Measurements from ENCODE around the gene PADI1.
"Not testable (repeated sequence)": the region's sequence is repeated elsewhere in the genome, so short reads cannot be mapped to it uniquely, and the experiment has no call there.

The PADI1 gene

DNA sequence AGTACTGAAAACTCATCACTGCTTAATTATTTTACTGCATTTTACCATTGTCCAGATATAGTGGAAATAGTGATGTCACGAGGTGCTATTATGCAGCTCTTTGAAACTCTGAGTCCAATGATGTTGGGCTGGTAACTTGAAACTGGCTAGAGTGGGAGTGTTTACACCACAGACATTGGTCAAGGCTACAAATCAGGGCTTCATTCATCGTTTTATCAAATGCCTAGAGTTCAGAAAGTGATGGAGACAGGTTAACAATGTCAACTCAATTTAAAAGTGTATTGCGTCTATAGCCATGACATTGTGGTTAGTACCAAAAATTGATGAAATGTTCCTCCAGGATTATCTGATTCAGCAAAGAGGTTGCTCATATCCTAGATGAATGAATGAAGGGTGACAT, 12.7 kb downstream of the PADI1 start:
- no peak for DNase-seq (ENCODE audit: low read depth in 2 of 2)

DNA sequence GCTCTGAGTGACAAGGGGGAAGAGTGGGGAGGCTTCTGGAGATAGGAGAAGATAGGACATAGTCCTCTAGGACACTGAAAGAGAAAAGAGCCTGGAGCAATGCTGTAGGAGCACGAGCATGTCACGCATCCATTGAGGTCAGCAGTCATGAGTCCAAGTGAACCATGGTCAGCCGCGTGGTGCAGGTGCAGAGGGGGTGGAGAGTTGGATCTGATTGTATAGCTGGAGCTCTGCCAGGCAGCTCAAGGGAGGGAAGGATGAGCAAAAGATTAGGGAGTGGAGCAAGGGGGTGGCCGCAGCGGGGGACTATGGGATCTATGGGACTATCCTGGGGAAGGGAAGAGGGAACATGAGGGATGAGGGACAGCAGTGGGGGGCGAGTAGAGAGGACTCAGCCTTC, 14.0 kb downstream of the PADI1 start:
- no peak for DNase-seq (ENCODE audit: low read depth in 2 of 2)

DNA sequence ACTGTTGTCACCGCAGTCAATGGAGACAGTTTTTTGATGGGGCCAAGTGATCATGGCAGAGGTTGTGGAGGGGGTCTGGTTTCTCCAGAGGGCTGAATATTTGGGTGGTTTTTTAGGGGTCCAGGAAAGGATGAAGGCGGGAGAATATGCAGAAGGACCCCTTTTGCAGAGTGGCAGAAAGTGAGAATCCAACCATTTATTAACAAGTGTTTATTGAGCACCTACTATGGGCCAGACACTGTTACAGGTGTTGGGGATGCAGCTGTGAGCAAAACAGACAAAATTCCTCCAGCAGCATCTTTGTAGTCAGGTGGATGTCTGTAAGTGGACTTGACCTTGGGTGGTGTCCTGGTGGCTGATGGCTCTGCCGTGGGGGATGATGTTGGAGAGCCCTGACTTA, 15.4 kb downstream of the PADI1 start:
- DNase-seq (ENCODE audit: low read depth in 2 of 2), result no peak

DNA sequence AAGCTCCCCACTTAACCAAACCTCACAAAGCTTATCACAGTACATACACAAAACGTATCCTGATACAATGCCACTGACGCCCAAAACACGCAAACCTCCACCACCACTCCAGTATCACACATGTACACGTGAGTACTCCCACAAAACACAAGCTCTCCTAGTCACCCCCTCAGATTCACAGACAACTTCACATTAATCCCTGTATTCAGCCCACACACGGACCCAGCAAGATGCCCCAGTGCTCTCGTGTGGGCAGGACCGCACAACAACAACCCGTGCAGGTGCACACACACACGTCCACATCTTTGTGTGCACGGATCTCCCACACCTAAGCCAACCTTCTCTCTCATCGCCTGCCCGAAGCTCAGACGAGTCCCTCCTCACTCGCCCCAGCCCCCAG, 17.6 kb downstream of the PADI1 start:
- no peak for DNase-seq (ENCODE audit: low read depth in 2 of 2)

DNA sequence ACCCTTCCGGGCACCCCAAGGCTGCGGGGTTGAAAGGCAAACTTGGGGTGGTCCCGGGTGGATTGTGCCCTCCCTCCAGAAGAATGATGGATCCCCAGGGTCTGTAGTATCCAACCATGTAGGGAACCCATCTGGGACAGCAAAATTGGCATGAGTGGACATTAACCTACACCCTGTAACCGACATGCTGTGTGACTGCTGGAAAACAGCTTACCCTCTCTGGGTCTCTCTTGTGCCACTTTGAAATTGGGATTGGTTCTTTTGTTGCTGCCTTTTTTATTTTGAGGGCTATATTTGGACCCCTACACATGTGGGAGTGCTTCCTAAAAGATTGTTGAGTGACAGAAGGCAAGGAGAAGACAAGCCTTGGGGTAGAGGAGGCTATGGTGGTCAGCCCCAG, 19.5 kb downstream of the PADI1 start:
- DNase-seq (ENCODE audit: low read depth in 2 of 2), result no peak

DNA sequence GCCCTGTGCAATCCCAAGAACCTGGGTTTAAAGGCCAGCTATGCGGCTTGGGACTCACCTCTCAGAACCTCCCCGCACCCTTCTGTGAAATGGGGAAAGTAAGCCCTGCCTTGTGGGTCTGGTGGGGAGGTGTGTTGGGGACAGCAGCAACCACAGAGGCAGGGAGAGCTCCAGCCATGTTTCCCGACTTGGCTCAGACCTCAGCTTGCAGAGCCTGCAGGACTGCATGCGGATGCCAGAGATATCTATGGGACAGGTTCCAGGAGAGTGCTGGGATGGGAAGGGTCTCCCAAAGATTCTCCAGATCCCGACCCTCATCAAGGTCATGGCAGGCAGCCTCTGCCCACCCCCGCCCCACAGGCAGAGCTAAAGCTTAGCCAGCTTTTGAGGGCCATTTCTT, 20.2 kb downstream of the PADI1 start:
- DNase-seq (ENCODE audit: low read depth in 2 of 2), result no peak

DNA sequence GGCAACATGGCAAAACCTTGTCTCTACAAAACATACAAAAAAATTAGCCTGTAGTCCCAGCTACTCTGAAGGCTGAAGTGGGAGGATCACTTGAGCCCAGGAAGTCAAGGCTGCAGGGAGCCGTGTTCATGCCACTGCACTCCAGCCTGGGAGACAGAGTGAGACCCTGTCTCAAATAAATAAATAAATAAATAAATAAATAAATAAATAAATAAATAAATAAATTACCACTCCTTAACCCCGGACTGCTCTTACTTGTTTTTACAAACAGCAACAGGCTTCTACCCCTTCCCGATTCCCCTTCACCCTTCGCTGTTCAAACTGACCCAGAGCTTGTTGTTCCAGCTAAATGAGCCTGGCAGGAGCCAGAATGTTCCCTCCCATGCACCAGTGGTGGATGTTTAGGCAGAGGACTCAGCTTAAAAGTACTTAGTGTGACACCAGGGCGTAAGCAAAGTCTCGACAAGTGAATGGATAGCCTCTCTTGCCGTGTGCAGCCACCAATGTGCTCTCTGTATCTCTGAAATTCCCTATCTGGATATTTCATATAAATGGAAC, 22.5 kb downstream of the PADI1 start:
- DNase-seq (ENCODE audit: low read depth in 2 of 2), result no peak

DNA sequence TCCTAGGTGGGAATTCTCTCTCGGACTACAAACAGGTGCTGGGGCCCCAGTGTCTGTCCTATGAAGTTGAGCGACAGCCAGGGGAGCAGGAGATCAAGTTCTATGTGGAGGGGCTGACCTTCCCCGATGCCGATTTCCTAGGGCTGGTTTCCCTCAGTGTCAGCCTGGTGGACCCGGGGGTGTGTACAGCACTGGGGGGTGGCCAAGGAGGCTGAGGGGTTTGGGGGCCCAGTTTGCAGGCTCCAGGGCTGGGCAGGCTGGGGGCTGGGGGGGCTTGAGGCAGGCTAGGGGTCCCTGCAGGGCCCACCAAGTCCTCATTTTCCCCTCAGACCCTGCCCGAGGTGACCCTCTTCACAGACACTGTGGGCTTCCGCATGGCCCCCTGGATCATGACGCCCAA, 23.7 kb downstream of the PADI1 start:
- DNase-seq (ENCODE audit: low read depth in 2 of 2), result no peak

DNA sequence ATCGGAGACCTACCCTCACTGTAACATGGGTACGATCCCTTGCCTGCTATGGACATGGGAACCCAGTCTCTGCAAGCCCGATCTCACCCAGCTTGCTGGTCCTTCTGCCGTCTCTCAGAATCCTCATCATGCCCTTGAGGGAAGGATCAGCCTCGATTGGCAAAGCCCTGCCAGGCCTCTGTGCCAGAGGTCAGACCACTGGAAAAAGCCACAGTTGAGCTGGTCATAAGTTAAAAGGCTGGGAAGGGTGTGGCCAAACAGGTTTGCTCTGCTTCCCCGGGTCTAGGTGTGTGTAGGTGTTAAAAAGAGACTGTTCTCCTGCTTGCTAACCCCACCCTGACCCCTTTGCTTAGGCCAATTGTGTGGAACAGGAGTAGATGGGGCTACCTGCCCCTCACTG, 24.5 kb downstream of the PADI1 start:
- no peak for DNase-seq (ENCODE audit: low read depth in 2 of 2)

DNA sequence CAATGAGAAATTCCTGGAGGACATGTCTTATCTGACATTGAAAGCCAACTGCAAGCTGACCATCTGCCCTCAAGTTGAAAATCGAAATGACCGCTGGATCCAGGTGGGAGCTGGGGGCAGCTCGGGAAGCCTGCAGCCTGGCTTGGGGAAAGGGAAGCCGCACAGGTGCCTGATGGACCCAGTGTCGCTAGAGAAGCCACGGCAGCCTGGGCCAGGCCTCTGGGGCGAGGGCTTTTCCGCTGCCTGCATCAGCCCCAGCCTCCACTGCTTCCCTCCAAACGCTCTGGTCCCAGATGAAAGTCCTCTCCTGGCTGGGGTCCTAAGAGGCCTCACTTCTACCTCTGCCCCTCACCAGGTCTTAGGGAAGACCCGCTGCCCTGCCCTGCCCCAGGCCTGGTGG, 25.2 kb downstream of the PADI1 start:
- no peak for DNase-seq (ENCODE audit: low read depth in 2 of 2)

DNA sequence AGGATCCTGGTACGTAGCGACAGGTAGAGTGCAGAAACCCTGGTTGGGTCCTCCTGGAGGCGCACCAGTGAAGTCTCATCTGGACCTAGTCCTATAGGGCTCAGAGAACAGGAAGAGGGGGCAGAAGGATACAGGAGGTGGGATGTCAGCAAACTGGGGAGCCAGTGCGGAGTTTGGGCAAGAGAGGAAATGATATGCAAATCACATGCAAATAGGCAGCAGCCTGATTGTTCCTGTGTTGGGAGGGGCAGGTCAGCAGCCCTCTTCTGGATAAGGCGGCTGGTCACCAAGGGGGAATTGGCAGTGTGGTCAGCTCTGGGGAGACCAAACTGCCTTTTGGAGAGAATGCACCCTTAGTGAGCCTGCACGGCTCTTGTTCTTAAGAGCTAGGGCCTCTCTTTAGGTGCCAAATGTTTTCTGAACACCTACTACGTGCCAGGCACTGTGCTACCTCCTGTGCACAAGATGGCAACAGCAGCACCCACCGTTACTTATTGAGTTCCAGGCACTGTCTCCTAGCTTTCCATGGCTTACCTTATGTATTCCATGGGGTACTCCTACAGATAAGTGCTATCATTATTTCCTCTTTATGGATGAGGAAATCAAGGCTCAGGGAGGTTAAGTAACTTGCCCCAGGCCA, 25.9 kb downstream of the PADI1 start:
- DNase-seq (ENCODE audit: low read depth in 2 of 2), result no peak

DNA sequence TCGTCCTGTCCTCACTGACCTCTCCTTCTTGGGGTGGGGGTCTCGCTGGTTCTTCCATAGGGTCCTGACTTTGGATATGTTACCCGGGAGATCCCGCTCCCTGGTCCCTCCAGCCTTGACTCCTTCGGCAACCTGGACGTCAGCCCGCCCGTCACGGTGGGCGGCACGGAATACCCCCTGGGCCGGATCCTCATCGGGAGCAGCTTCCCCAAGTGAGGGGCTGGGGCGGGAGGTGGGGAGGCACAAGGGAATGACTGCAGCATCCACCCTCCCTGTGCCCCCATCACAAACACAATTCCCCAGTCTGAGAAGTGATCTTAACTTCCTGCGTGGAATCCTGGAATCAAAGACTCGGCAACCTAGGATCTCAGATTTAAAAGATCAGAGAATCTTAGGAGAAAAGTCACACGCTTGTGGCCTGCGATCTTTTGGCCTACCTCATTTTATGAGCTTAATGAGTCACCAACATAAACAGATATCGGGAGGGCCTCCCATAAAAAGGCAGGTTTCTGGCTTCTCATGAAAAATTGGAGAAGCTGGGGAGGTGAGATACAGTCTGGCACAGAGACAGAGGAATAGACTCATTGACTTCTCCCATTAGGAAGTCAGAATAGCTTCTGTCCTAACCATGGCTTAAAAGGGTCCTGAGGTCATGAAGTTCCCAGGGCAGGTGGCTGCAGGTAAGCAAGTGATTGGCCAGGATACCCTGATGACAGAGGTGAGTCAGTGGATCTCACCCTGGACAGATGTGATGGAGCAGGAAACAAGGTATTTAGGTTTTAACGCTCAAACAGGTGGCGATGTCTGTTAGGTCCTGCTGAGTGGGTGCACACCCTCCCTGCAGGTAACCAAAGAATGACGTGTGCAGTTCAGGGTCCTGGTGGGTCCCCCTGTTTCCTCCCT, 28.1 kb downstream of the PADI1 start:
- DNase-seq (ENCODE audit: low read depth in 2 of 2), result no peak

DNA sequence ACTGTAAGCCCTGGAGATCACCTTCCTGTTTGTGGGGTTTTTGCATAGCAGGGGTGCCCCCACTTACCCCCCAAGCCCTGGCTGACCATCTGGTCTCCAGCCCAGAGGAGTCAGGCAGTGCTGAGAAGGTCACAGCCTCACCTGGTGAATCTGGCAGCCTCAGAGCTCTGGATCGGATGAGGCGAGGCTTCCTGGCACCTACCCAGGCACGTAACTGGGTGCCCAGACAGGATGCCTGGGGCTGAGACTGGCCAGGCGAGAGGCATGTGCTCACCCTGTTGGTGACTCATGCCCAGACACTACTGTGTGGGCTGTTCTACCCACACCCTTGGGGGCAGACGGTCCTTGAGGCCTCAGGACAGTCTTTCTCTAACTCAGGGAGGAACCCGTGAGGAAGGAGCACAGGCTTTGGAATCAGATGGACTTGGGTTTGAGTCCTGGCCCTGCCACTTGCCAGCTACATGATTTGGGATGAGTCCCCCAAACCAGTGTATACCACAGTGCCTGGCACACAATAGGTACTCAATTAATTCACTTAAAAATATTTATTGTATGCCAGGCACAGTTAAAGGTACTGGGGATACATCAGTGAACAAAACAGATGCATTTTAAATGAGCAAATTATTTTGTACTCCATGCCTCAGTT, 28.9 kb downstream of the PADI1 start:
- no peak for DNase-seq (ENCODE audit: low read depth in 2 of 2)

DNA sequence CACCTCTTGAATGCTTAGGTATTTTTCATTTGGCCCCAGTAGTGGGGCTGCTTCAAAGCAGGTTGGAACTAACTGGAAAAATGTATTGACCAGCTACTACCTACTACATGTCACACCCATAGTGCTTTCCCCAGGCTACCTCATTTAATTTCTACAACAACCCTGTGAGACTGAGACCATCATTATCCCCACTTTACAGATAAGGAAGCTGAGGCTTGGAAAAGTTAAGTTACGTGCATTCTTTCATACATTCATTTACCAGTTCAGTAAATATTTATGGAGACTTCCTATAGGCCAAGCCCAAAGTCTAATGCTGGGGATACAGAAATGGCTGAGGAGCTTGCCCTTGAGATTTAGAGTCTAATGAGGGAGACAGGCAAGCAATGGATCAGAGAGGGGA, 29.5 kb downstream of the PADI1 start:
- no peak for DNase-seq (ENCODE audit: low read depth in 2 of 2)

DNA sequence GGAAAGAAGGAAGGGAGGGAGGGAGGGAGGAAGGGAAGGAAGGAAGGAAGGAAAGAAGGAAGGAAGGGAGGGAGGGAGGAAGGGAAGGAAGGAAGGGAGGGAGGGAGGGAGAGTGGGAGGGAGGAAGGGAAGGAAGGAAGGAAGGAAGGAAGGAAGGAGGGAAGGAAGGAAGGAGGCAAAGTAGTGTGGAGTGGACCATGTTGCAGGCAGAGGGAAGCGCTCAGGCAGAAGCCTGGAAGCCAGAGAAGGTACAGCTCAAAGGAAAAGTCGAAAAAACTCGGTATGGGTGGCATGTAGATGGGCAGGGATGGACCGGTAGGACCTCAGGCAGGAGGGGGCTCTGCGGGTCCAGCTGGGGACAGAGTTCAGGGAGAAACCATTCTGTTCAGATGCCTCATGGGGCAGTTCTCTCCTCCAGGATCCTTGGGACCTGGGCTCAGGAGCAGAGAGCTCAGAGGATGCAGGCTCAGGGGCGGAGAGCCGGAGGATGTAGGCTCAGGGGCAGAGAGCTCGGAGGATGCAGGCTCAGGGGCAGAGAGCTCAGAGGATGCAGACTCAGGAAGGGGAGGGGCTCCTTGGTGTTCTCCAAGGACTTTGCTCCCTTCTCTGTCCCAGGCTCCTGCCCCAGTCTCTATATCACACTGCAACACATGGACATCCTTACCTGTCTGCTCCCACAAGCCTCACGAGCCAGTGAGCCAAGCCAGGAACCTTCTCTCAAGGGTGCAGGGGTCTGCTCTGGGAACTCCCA, 30.4 kb downstream of the PADI1 start:
- DNase-seq (ENCODE audit: low read depth in 2 of 2), result no peak

DNA sequence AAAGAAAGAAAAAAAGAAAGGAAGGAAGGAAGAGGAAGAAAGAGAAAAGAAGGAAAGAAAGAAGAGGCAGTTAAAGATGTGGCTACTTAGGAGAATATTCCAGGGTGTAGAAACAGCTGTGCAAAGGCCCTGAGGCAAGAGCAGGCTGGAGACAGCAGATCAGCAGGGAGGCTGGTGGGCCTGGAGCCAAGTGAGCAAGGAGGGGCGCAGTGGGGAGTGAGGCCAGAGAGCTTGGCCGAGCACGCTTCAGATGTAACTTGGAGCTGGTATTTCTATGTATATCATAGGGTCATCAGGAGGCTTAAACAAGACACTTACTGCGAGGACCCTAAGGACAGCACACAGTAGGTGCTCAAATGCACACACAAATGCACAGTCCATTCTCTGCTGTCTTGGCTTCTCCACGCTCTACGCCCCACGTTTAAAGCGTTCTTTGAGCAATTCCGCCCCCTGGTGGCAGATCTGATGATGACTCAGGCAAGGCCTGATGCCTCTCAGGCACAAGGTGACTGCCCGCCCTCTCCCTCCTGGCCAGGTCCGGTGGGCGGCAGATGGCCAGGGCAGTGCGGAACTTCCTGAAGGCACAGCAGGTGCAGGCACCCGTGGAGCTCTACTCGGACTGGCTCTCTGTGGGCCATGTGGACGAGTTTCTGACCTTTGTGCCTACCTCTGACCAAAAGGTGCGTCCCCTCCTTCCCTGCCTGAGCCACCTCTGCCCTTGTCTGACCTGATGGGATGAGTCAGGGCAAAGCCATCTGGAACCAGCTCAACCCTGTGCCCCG, 32.0 kb downstream of the PADI1 start:
- peak; percentile 65 to 90 for DNase-seq (ENCODE audit: low read depth in 2 of 2)

DNA sequence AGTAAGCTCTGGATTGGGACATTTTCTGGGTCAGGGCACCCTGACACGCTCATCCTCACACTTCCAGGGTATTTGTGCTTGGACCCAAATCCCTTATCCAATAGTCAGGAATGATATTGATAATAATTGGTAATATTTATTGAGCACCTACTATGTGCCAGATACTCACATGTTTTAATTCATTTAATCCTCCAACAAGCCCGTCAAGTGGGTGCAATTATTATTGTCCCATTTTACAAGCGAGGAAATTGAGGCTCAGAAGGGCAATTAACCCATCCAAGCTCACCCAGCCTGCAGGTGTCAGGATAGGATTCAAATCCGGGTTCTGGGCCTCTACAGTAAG, 32.6 kb downstream of the PADI1 start:
- DNase-seq (ENCODE audit: low read depth in 2 of 2), result no peak

DNA sequence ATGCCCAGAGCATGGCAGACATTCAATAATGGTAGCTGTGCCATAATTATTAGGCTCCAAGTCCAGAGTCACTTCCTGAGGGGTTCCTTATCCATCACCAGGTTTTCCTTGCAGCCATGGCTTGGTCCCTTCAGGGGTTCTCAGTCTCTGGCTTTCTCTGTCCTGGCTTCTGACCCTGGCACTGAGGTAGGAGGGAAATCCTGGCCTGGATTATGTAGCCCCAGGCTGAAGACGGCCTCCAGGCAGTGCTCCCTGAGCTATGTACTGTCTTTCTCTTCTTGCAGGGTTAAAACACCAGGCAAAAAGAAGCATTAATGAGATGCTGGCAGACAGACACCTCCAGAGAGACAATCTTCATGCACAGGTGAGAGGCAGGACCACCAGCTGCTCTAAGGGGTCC, 34.5 kb downstream of the PADI1 start:
- no peak for DNase-seq (ENCODE audit: low read depth in 2 of 2)

DNA sequence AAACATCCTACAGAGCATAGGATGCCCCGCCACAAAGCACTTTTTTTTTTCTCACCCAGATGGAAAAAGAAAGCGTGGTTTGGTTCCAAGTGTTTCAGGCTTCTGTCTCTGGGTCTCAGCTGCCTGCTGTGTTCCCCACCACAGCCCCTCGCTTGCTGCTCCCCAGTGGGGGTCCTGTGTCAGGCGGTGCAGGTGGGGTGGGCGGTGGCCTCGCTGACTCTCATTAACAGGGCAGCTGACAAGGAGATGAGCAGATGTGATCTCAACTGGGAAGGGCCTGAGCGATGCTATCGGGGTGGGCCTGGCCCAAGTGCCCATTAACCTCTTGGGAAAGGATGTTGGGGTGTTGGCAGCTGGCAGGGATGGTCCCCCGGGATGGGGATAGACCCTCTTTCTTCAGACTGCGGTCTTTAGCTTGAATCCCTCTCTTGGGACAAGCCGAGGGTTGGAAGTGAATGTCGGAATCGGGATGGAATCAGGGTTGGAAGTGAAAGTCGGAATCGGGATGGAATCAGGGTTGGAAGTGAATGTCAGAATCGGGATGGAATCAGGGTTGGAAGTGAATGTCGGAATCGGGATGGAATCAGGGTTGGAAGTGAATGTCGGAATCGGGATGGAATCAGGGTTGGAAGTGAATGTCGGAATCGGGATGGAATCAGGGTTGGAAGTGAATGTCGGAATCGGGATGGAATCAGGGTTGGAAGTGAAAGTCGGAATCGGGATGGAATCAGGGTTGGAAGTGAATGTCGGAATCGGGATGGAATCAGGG, 36.3 kb downstream of the PADI1 start:
- DNase-seq (ENCODE audit: low read depth in 2 of 2), result not testable (repeated sequence)

DNA sequence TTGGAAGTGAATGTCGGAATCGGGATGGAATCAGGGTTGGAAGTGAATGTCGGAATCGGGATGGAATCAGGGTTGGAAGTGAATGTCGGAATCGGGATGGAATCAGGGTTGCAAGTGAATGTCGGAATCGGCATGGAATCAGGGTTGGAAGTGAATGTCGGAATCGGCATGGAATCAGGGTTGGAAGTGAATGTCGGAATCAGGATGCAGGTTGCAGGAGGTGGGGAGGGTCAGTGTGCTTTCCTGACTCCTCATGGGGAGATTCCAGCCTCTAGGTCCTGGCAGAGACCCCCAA, 36.8 kb downstream of the PADI1 start:
- DNase-seq (ENCODE audit: low read depth in 2 of 2), result not testable (repeated sequence)

DNA sequence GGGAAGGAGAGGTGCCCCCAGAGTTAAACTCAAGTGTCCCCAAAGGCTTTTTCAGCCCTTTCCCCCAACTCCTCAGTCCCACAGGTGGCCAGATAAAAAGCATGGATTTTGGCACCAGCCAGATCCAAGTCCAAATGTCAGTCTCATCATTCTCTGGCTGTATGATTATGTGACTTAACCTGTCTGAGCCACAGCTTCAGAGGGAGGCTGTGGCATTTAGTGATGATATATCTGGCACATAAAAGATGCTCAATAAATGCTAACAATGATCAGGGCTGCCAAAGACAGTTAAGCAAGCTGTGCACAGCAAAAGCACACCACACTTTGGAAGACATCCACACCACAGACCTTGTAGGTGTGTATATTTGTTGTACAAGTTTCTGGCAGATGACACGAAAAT, 38.3 kb downstream of the PADI1 start:
- no peak for DNase-seq (ENCODE audit: low read depth in 2 of 2)
